H9 (cell line): ENCODE results near the gene ZNF768. TPM values are rescaled to one million over a fixed set of nuclear protein-coding genes. Genes with fewer than 3 reads are reported as not detected.

Experiments used
- DNase-seq: peaks from one replicate; pipeline ENCODE4 v3.0.0-alpha.2; 2017
- H2AFZ ChIP-seq: one replicate; pipeline ENCODE4 v1.6.1; 2013; ENCODE audit warnings: mild to moderate bottlenecking, low read length, control low read depth, moderate library complexity
- H2AK5ac ChIP-seq: 2 replicates; pipeline ENCODE4 v1.6.1; 2013; ENCODE audit warnings: low read length, control low read depth, mixed read lengths; ENCODE audit not compliant: insufficient read length
- H2BK120ac ChIP-seq: one replicate; pipeline ENCODE4 v1.6.1; 2013; ENCODE audit warnings: low read depth, mild to moderate bottlenecking, low read length, control low read depth, inconsistent platforms; ENCODE audit not compliant: poor library complexity, severe bottlenecking
- H2BK12ac ChIP-seq: 2 replicates; pipeline ENCODE4 v1.6.1; 2013; ENCODE audit warnings: low read length, control low read depth, mixed read lengths, low read depth; ENCODE audit not compliant: insufficient read length
- H2BK15ac ChIP-seq: 2 replicates; pipeline ENCODE4 v1.6.1; 2013; ENCODE audit warnings: low read depth, low read length, control low read depth
- H2BK20ac ChIP-seq: one replicate; pipeline ENCODE4 v1.6.1; 2013; ENCODE audit warnings: low read depth, mild to moderate bottlenecking, low read length, control low read depth, inconsistent platforms; ENCODE audit not compliant: poor library complexity, severe bottlenecking
- H2BK5ac ChIP-seq: 2 replicates; pipeline ENCODE4 v1.6.1; 2013; ENCODE audit warnings: low read length, control low read depth, mixed read lengths; ENCODE audit not compliant: insufficient read length
- H3K14ac ChIP-seq: 2 replicates; pipeline ENCODE4 v1.6.1; 2013; ENCODE audit warnings: low read length, control low read depth; ENCODE audit not compliant: insufficient read depth
- H3K18ac ChIP-seq: 2 replicates; pipeline ENCODE4 v1.6.1; 2013; ENCODE audit warnings: low read depth, mild to moderate bottlenecking, mixed read lengths, low read length, control low read depth; ENCODE audit not compliant: insufficient read length
- H3K23ac ChIP-seq: 2 replicates; pipeline ENCODE4 v1.6.1; 2013; ENCODE audit warnings: low read length, control low read depth, mixed read lengths, low read depth; ENCODE audit not compliant: insufficient read length
- H3K23me2 ChIP-seq: 2 replicates; pipeline ENCODE4 v1.6.1; 2013; ENCODE audit warnings: low read depth, mild to moderate bottlenecking, mixed read lengths, low read length, control low read depth; ENCODE audit not compliant: insufficient read length, poor library complexity, severe bottlenecking
- H3K27ac ChIP-seq: 2 replicates; pipeline ENCODE4 v1.5.1; 2013; ENCODE audit warnings: low read length, control low read depth, mixed read lengths, low read depth; ENCODE audit not compliant: insufficient read length
- H3K27me3 ChIP-seq: 2 replicates; pipeline ENCODE4 v1.6.1; 2013; ENCODE audit warnings: low read length, control low read depth, inconsistent platforms; ENCODE audit not compliant: insufficient read depth
- H3K4ac ChIP-seq: 2 replicates; pipeline ENCODE4 v1.6.1; 2013; ENCODE audit warnings: low read depth, mild to moderate bottlenecking, control low read depth, inconsistent platforms, low read length, moderate library complexity
- H3K4me1 ChIP-seq: 2 replicates; pipeline ENCODE4 v1.6.1; 2013; ENCODE audit warnings: low read length, control low read depth, inconsistent platforms; ENCODE audit not compliant: insufficient read depth
- H3K4me2 ChIP-seq: 2 replicates; pipeline ENCODE4 v1.6.1; 2013; ENCODE audit warnings: low read length, control low read depth, mixed read lengths; ENCODE audit not compliant: insufficient read length, insufficient read depth
- H3K56ac ChIP-seq: 2 replicates; pipeline ENCODE4 v1.6.1; 2013; ENCODE audit warnings: low read depth, mild to moderate bottlenecking, mixed read lengths, low read length, control low read depth; ENCODE audit not compliant: insufficient read length
- H3K79me1 ChIP-seq: 2 replicates; pipeline ENCODE4 v1.6.1; 2013; ENCODE audit warnings: low read depth, mild to moderate bottlenecking, moderate library complexity, low read length, control low read depth, inconsistent platforms; ENCODE audit not compliant: insufficient read depth, poor library complexity, severe bottlenecking
- H3K79me2 ChIP-seq: 2 replicates; pipeline ENCODE4 v1.6.1; 2013; ENCODE audit warnings: low read length, control low read depth, inconsistent platforms; ENCODE audit not compliant: insufficient read depth
- H3K9ac ChIP-seq: 2 replicates; pipeline ENCODE4 v1.6.1; 2013; ENCODE audit warnings: low read length, control low read depth, mixed read lengths; ENCODE audit not compliant: insufficient read length; ENCODE audit errors: extremely low read depth
- H3K9me3 ChIP-seq: one replicate; pipeline ENCODE4 v1.6.1; 2013; ENCODE audit warnings: low read depth, low read length, inconsistent platforms; ENCODE audit not compliant: control insufficient read depth
- H3T11ph ChIP-seq: one replicate; pipeline ENCODE4 v1.6.1; 2013; ENCODE audit warnings: mild to moderate bottlenecking, low read length, control low read depth, inconsistent platforms
- H4K20me1 ChIP-seq: one replicate; pipeline ENCODE4 v1.6.1; 2013; ENCODE audit not compliant: control insufficient read depth, insufficient read length, insufficient read depth
- H4K5ac ChIP-seq: 2 replicates; pipeline ENCODE4 v1.6.1; 2013; ENCODE audit warnings: low read depth, mild to moderate bottlenecking, mixed read lengths, low read length, control low read depth; ENCODE audit not compliant: insufficient read length
- H4K8ac ChIP-seq: replicated peaks from 2 replicates; pipeline ENCODE4 v1.6.1; 2013; ENCODE audit warnings: low read length, control low read depth, mixed read lengths, low read depth; ENCODE audit not compliant: insufficient read length
- H4K91ac ChIP-seq: 2 replicates; pipeline ENCODE4 v1.6.1; 2013; ENCODE audit warnings: low read depth, mild to moderate bottlenecking, moderate library complexity, mixed read lengths, low read length, control low read depth; ENCODE audit not compliant: insufficient read length
- H3K27ac Mint-ChIP-seq, 3 experiments: 2 replicates in 2 of 3; 3 replicates in 1 of 3; pipeline ENCODE4 v1.8.0; 2020 to 2021; ENCODE audit warnings: mixed read lengths in 3 of 3, mild to moderate bottlenecking in 1 of 3, moderate library complexity in 1 of 3
- H3K27me3 Mint-ChIP-seq: 2 replicates; pipeline ENCODE4 v1.8.0; 2021; ENCODE audit warnings: low read depth, mild to moderate bottlenecking, moderate library complexity, mixed read lengths
- H3K36me3 Mint-ChIP-seq, 3 experiments: 2 replicates in 2 of 3; 3 replicates in 1 of 3; pipeline ENCODE4 v1.8.0; 2020 to 2021; ENCODE audit warnings: low read depth in 3 of 3, mixed read lengths in 3 of 3; ENCODE audit not compliant: insufficient read depth in 1 of 3
- H3K4me1 Mint-ChIP-seq, 2 experiments: 2 replicates each; pipeline ENCODE4 v1.8.0; 2020; ENCODE audit warnings: mixed read lengths in 2 of 2
- H3K4me3 Mint-ChIP-seq, 2 experiments: 2 replicates in 1 of 2; 3 replicates in 1 of 2; pipeline ENCODE4 v1.8.0; 2020 to 2021; ENCODE audit warnings: mild to moderate bottlenecking in 2 of 2, mixed read lengths in 2 of 2, moderate library complexity in 1 of 2
- H3K9me3 Mint-ChIP-seq, 2 experiments: 2 replicates in 1 of 2; 3 replicates in 1 of 2; pipeline ENCODE4 v1.8.0; 2020; ENCODE audit warnings: mild to moderate bottlenecking in 2 of 2, mixed read lengths in 2 of 2, moderate library complexity in 1 of 2
- CTCF ChIP-seq: fragments of 200-600 bp; sonication (generic); conservative IDR thresholded peaks from 3 replicates; pipeline ENCODE4 v1.8.0; 2021; ENCODE audit warnings: antibody characterized with exemption, mild to moderate bottlenecking
- WGBS: extraction: QIAGEN DNeasy Blood & Tissue Kit; methylation state at CpG from one replicate; pipeline ENCODE4 v1.1.7; 2013; ENCODE audit warnings: missing lambda C conversion rate, low lambda C conversion rate, mixed read lengths; ENCODE audit not compliant: insufficient read length; ENCODE audit errors: extremely low coverage; 5-methylcytosine and 5-hydroxymethylcytosine counted together
- total RNA-seq: library from RNA; stranded (reverse); gene quantifications from 2 replicates; pipeline ENCODE4 v1.2.1, GENCODE V29; 2021

The ZNF768 gene
- total RNA-seq, 1 experiment from 2014 or later, result 40.0 TPM

GRCh38 chr16:30482366-30482765 lies 44.0 kb downstream of the ZNF768 start:
- Histone ChIP-seq H4K91ac (no peak overlapping the region), H3K56ac (no peak overlapping the region), H3K79me2 (no peaks in the 10 kb centered on the region), H3K79me1 (no peaks in the 10 kb centered on the region), H4K20me1 (no peaks in the 10 kb centered on the region), H4K8ac (no peak overlapping the region), H3K9ac (no peak overlapping the region), H3K23me2 (no peaks in the 10 kb centered on the region), H2AK5ac (no peak overlapping the region), H2AFZ (no peak overlapping the region), H2BK120ac (no peak overlapping the region), H3K4ac (no peak overlapping the region), H2BK20ac (no peak overlapping the region), H2BK12ac (no peak overlapping the region), H3K4me1 (no peaks in the 10 kb centered on the region), H2BK15ac (no peak overlapping the region), H3K14ac (no peak overlapping the region), H2BK5ac (no peak overlapping the region), H4K5ac (no peak overlapping the region), H3K23ac (no peak overlapping the region), H3K27me3 (no peaks in the 10 kb centered on the region), H3K18ac (no peak overlapping the region), H3T11ph (no peak overlapping the region), H3K27ac (no peak overlapping the region), H3K9me3 (no peaks in the 10 kb centered on the region), H3K4me2 (no peak overlapping the region)
- H3K4me3 Mint-ChIP-seq, result no peak overlapping the region
- DNase-seq, result no peak
- WGBS, result no CpG with 5 or more reads among the region's 3 CpGs
- H3K9me3 Mint-ChIP-seq, result no peaks in the 10 kb centered on the region; a peak in 1 of 5 replicates
- H3K27me3 Mint-ChIP-seq, result peaks cover 26% of the 10 kb centered on the region
- peak; percentile 45; the same call in 2 of the 3 replicates for TF ChIP-seq CTCF
- H3K4me1 Mint-ChIP-seq, result no peaks in the 10 kb centered on the region
- H3K27ac Mint-ChIP-seq, result no peak overlapping the region
- no peaks in the 10 kb centered on the region for H3K36me3 Mint-ChIP-seq
